ENCODE results near the gene KIAA0232.

DNA sequence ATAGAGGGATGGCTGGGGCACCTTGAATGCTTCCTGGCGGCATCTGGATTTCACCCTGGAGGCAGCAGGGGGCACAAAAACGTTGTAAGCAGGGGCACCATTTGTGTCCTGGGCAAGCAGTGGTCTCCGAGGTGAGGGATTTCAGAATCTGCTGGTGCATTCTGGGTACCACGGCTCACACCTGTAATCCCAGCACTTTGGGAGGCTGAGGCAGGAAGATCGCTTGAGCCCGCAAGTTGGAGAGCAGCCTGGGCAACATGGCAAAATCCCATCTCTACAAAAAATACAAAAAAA is 110.3 kb downstream of the KIAA0232 start:
- TF ChIP-seq, protein P1, sequence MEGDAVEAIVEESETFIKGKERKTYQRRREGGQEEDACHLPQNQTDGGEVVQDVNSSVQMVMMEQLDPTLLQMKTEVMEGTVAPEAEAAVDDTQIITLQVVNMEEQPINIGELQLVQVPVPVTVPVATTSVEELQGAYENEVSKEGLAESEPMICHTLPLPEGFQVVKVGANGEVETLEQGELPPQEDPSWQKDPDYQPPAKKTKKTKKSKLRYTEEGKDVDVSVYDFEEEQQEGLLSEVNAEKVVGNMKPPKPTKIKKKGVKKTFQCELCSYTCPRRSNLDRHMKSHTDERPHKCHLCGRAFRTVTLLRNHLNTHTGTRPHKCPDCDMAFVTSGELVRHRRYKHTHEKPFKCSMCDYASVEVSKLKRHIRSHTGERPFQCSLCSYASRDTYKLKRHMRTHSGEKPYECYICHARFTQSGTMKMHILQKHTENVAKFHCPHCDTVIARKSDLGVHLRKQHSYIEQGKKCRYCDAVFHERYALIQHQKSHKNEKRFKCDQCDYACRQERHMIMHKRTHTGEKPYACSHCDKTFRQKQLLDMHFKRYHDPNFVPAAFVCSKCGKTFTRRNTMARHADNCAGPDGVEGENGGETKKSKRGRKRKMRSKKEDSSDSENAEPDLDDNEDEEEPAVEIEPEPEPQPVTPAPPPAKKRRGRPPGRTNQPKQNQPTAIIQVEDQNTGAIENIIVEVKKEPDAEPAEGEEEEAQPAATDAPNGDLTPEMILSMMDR (IDR thresholded peaks at IDR 0.05) = no peak
- no peak for TF ChIP-seq POLR2A (IDR thresholded peaks at IDR 0.05)
